NCI-H146 treated with DMSO at 0.1 percent for 48 hours (cell line): Measurements from ENCODE around the gene RHOH.

Experiments
- DNase-seq: peaks from one replicate; lab custom pipeline; 2025; ENCODE audit not compliant: unreplicated experiment; lab: John Stamatoyannopoulos, UW

RHOH gene

GRCh38 chr4:40187386-40187906, 9.4 kb upstream of the RHOH start:
- DNase-seq, result no peak

DNA sequence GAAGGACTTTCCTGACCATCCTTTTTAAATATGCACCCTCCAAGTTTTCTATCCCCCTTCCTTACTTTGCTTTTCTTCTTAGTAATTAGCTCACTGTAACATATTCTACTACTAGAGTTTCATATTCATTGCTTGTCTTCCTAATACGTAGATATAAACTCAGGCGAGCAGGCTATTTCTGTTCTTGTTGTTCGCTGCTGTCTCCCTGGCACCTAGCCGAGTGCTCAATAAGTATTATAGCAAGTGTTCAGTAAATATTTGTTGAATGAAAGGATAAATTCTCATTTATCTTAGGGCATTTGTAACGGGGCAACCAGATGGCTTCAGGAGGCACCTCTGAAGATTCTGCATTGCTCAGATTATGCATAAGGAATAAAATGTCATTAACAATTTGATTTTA, 6.8 kb upstream of the RHOH start:
- DNase-seq, result peak; percentile 29

GRCh38 chr4:40190465-40190864, 6.4 kb upstream of the RHOH start:
- peak; percentile 57 for DNase-seq

DNA sequence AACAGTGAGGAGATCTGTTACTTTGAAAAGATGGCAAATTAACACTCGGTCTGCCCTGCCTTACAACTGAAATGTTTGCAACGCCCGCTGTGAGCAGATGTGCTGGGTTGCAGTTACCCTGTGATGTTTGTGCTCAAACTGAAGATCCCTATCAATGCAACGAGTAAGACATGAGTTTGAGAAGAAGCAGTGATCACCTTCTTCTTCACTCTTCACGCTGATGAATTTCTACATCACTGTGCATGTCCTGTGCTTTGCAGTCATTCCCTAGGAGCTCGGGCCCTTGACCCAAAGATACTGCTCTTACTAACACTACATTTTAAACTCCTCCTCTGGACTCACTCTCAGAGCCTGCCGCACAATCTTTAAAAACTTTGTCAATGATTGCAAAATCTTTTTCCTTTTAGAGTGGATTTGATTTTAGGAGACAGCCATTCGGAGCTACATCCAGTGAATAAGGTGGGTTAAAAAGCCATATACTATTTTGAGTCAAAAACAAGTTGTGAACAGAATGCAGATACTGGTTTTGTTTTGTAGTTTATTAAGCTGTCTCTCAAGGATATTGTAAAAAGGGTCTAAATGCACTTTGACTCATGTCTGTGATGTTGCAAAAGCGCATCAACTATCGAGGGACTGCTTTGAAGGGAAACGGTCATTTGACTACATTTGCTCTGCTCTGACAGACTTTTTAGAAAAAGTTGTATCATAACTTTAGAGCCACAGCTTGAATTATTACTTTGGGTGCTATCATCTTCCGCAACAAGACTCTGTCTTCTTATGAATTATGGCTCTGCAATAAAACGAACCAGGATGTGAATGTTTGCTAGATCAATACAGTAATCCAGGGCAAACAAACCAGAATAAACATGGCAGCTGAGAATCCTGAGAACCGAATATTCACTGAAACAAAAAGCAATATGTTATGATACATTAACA, 5.7 kb upstream of the RHOH start:
- peak; percentile 89 for DNase-seq

DNA sequence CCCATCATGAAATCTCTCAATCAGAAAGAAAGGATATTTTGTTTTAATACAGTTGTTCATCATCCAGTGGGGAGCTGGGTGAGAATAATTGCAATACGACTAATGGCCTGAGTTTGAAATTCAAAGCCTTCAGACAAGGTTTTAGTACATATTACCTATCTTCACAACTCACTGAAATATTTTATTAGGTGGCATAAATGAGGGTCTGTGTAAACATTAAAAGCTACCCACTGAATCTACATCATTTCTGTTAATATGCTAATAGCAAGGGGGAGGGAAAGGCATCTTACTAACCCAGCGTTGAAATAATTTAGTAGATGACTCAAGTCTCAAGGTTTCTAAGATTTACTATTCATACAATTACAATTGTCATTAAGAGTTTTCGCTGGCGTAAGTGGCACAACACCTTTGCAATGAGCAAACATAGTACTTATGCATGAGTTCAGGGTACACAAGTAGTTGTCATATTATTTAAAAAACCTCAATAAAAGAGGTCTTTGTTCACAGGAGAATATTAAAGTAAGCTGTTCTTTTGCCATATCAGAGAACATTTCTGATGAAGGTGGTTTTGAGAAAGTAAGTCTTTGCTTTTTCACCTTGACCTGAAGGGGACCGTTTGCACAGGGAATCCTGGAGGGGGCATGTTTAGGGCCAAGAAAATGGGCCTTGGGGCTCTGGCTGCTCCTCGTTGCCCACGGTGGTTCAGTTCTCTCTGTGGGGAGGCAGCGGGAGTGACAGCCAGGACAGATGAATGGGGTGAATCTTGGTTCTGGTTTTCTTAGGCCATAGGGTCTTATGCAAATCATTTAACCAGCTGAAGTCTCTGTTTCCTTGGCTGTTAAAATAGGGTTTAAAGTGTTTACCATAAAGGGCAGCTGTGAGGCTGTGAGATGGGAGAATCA, 4.5 kb upstream of the RHOH start:
- DNase-seq, result no peak

- DNase-seq, result no peak
These were observed 3.7 kb upstream of the RHOH start for GRCh38 chr4:40193016-40193571.

- no peak for DNase-seq
These were observed 3.3 kb upstream of the RHOH start for GRCh38 chr4:40193578-40193977.

GRCh38 chr4:40194602-40195161, 2.1 kb upstream of the RHOH start:
- DNase-seq, result no peak

DNA sequence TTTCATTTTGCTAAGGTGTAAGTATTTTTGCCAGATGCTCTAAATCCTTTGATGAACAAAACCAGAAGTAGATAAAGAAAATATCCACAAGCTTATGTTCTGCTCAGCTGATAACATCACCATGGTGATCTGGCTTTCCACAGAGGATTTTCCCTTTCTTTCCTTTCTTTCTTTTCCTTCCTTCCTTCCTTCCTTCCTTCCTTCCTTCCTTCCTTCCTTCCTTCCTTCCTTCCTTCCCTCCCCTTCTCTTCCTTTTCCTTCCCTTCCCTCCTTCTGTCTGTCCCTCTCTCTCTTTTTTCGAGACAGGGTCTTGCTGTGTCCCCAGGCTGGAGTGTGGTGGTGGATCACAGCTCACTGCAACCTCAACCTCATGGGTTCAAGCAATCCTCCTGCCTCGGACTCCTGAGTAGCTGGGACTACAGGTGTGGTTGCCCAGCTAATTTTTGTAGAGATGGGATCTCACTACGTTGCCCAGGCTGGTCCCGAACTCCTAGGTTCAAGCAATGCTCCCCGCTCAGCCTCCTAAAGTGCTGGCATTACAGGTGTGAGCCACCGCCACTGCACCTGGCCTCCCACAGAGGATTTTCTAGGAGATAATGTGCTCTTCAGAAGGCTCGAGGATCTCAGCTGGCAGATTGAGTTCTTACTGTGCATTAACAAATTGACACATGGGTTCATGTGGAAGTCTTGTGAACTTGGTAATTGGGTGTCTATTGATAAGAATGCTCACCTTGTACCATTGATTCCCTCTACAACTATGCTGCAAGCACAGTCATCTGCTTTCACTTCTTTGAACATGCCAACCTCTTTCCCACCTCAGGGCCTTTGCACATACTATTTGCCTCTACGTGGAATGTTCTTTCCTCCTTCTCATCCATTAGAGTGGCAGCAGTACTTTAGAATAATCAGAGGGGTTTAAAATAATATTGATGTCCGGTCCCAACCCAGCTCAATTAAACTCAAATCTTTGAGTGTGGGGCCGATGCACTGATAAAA, 1.4 kb upstream of the RHOH start:
- no peak for DNase-seq

DNA sequence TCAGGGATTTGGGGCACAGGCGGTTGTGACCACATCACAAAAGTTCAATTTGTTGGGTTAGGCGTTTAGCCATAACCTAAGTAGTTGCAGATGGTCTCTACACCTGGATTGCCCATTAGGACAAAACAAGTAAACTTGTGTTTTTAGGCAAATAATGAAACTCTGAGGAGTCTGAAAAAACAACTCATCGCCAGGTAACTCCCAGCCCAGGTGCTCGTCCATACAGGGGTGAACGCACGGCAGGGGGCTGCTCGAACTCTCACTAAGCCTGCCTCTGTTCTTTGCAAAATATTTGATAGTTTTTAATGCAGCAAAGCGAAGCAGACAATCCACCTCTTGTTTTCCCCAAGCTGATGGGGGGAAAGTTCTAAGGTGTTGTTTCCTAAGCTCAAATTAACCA, 559 bp upstream of the RHOH start:
- no peak for DNase-seq

DNA sequence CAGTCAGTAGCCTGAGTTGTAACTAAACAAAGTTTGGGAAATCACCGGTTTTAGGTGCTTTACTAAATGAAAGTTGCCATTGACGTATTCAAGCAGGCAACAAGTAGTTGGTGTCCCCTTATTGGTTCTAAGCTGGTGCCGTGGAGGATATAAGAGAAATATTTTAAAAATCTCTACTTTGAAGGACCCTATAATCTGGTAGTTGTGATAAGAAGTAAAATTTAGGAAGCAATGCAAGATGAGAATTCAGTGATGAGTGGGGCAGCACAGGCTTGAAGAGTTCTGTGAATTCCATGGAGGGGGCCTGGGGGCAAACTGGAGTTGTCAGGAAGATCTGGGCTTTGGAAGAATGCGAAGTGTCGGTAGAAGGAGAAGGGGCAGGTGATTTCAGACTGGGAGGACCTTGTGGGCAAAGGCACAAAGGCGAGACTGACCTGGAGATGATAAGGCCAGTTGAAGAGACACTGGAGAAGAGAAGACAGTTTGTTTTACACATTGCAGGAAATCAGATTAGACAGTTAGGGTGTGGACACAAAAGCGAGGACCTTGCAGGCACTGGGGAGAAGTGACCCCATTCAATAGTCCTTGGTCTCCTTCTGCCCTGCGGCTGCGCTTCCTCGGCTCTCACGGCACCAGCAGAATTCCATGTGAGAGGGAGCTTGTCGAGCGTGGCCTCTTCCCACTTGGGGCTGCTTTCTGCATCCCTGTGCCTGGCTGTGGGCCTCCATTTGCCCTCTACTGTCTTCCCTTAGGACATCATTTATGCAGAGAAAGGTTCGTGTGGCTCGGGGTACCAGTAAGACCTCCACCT, 1.3 kb downstream of the RHOH start:
- DNase-seq, result no peak

DNA sequence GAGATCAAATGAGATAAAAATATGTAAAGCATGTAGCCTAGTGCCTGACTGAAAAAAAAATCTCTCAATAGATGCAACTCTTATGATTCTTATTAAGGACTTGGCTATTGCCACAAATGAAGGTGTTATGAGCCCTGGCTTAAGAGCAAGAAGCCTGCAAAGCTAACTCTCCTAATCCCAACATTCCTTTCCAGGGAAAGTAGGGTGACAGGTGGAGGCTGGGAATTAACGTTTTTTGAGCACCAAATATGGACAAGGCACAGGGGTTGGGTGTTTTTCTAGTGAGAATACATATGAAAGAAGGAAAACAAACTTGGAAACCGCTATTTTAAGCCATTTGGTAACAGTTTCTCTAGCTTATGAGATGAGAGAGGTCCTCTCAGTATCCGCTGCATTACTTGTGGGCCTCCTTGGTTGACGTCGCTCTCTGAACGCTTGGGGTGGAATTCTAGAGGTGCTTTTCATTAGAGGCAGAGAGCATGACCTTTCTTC, 2.4 kb downstream of the RHOH start:
- no peak for DNase-seq

- no peak for DNase-seq
These were observed 3.4 kb downstream of the RHOH start for GRCh38 chr4:40199999-40200874.

- DNase-seq, result no peak
These were observed 4.3 kb downstream of the RHOH start for GRCh38 chr4:40200875-40201801.

- no peak for DNase-seq
These were observed 5.1 kb downstream of the RHOH start for GRCh38 chr4:40201898-40202297.

- DNase-seq, result no peak
These were observed 5.6 kb downstream of the RHOH start for GRCh38 chr4:40202474-40202873.
